Right kidney (tissue), 1 donor: ENCODE measurements around the gene KNCN.
A peak's percentile ranks its signal among the peaks of the same experiment; 100 is the strongest.

ENCODE experiments used
- DNase-seq: peaks from one replicate; pipeline ENCODE4 v3.0.0-alpha.2; 2016

The KNCN gene

DNA sequence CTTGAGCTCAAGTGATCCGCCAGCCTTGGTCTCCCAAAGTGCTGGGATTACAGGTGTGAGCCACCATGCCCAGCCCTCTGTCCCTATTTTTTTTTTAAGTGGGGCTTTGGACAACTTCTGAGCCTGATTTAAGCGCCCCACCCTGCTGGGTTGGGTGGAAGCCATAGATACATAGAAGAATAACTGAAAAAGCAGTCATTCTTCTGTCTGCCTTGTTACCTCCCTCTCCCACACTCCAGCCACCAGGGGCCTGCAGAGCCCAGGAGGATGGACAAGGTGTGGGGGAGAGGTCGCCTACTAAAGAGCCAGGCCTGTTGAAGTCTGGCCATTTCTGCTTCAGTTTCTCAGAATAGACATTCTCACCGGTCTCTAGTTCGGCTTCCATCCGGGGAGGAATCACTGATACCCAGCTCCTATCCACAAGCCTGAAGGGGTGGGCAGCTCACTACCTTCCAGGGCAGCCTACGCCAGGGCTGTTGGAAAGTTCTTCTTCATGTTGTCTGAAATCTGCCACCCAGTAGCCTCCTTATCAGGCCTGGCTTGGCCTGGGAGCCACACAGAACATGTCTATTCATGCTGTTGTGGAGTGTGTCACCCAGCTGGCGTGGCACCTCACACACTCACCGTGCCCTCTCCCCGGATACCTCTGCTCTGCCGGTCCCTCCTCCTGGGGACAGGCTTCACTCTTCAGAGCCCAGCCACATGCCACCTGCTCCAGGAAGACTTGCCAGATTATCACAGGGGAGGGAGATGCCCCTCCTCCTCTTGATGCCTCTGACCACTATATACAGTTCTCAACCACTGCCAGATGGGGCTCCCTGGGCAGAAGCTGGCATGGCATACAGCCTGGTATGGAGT, 27.7 kb downstream of the KNCN start:
- no peak for DNase-seq

DNA sequence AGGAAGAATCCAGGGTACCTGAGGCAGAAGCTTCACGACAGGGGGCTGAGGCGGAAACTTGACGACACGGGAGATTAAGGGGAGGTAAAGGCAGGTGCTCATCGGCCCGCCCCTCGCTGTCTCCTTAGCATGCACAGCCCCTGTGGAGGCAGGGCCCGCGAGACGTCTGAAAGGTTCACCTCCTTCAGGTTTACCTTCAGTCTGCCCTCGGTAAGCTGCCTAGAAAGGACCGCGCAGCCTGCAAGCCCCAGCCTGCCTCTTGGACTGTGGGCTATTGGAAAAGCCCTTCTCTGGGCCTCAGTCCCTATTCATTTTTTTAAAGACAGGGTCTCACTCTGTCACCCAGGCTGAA, 28.5 kb downstream of the KNCN start:
- DNase-seq, result no peak

DNA sequence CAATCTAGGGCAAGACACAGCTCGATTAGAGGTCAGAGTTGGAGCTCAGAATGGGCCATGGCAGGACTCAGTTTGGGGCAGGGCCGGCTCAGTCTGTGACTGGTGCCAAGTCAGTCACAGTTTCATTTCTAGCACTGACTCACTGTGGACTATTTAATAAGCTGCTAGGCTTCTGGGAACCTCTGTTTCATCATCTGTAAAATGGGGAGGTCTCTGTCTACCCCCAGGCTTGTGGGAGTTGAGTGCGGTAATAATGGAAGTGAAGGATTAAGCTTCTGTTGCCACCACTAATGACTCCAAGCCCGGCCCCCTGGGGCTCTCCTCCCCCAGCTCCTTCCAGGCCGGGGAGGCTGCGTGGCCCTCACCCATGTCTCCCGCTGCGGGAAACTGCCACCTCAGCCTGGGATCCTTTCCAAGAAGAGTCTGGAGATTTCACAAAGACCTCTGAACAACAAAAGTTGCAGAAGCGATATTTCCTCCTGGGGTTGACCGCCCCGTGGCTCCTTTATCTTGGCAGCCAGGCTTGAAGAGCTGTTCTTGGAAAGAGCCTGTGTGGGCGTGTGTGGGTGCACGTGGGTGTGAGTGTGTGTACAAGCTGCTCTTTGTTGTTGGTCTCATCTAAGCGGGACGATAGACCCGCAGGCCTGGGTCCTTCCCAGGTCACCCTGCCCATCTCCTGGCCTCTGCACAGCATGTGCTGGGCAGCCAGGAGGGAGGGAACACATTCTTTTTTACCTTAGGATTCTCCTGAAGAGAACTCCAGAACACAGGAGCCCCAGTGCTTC, 29.1 kb downstream of the KNCN start:
- DNase-seq, result peak; percentile 24

DNA sequence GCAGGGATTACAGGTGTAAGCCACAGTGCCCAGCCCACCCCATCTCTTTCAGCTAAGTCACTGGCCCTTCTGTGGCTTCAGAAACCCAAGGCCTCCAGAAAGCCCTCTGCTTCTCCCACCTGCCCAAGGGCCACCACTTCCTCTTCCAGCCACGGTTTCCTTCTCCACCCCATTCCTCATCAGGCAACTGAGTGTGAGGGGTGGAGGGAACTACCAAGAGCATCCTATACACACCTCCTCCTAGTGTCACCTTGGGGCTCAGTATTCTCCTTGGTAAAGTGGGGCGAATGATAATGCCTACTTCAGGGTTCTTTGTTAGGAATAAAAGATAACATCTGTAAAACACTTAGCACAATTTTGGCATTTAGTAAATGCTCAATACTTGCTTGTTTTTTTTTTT, 30.0 kb downstream of the KNCN start:
- no peak for DNase-seq

DNA sequence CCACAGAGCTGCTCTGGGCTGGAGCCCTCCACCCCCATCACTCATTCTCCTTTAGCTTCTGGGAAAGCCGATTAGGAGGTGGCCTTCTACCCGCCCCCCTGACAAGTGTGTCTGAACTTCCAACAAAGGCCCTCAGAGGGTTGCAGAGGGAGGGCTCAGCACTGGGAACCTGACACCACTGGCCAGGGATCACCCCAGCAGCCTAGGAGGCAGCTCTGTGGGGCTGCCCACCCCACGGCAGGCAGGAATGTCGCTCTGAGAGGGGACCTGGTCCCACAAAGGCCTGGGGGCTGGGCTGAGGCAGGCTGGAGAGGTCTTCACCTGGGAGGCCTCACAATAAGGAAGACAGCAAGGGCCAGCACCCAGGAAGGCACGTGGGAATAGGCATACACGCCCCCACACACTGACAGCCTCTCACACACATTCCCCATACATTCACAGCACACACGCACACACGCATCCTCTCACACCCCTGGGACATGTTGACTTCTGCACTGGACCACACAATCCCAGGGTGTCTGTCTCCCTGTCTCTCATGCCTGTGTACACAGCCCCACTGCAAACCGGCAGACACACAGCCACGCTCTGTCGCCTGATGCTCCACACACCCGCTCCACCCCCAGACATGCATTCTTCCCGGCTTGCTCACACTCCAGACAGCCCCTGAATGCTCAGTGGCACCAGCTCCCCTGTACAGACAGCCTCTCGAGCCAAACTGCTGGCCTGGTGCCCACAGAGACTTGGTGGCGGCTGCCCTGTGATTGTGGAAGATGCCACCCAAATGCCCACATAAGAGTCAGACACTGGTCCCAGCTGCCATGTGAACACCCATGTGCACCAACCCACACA, 31.2 kb downstream of the KNCN start:
- no peak for DNase-seq

DNA sequence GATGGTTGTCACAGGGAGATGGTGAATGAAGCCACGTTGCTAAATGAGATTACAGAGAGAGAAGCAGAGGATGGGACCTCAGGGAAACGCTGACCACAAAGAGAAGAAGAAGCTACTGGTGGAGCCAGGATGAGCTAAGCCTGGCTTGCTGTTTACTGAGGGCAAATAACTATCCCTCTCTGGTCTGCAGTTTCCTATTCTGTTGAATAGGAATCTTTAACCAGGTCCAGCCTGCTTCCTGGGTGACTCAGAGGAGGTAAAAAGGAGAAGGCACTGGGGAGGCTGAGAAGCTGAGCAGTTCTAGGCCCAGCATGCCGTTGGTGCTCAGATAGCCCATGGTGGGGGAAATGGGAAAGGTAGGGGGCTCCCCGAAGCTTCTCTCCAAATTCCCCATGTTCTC, 32.2 kb downstream of the KNCN start:
- DNase-seq, result no peak

DNA sequence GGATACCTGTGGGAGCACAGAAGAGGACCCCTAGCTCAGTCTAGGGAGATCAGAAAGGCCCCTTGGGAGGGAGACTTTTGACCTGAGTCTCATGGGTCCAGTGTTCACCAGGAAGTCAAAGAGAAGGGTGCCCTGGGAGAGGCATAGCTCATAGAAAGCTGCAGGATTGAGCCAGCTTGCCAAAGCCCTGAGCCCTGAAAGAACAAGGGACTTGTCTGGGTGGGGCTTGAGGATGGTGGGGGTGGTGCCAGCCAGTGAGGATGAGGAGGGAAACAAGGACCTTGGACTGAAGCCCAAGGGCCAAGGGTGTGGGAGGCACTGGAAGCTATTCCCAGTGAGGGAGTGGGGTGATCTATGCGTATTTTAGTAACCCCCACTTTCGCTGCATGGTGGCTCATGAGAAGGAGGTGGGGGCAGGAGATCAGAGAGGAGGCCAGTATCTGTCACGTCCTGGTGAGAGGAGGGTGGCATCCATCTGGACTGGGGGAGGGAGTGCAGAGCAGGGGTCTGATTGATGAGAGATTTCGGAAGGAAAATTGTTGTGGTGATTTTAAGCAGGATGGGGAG, 33.4 kb downstream of the KNCN start:
- no peak for DNase-seq

DNA sequence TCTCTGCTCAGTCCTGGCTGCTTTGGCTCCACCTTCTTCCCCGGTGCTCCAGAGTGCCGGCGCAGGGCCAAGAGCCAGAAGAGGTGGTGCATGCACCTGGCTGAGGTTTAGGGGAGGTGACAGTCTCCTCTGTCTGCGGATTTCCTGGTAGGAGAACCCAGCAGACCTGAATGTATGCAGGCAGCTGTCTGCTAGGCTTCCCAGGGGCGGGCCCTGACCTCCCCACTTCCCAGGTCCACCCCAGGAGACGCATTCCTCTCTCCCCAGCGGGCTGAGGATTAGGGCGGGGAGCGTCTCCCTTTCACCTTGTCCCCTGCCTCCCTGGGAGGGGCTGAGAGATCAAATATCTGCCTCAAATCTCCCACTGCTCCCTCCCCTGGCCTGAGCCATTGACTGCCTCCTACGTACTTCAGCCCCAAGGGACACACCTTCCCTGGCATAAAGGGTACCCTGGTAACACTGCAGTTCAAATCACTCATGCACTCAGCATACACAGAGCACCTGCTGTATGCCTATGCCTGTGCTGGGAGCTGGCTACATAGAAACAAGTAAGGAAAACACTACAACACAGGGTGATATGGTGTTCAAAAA, 34.3 kb downstream of the KNCN start:
- no peak for DNase-seq

DNA sequence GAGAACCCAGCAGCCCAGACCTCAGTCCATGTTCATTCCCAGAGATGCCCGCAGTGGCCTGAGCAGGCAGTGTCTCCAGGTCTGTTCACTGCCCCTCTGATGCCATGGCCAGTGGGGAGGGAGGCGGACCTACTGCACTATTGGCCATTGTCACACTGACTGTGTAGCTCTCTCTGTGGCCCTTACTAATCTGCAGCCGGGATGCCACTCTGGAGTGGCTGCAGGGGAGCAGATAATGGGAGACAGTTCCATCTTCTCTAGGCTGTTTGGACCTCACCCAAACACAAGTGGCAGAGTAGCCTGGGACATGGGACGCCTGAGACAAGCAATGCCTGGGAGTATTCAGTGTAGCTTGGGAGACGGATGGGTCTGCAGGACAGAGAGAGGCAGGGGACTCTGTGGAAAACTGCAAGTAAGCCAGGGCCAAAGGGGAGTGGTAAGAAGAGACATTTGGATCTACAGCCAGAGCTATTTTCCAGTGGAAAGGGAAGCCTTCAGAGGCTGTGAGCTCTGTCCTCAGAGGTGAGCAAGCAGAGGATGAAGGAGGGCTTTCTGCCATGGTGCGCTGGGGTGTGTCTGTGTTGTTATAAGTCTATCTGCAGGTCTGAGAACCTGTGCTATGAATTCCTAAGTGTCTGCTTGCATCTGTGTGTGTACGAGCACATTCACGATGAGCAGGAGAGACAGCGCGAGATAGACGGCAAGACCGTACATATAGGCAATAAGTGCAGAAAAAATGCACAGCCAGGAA, 35.1 kb downstream of the KNCN start:
- DNase-seq, result no peak

DNA sequence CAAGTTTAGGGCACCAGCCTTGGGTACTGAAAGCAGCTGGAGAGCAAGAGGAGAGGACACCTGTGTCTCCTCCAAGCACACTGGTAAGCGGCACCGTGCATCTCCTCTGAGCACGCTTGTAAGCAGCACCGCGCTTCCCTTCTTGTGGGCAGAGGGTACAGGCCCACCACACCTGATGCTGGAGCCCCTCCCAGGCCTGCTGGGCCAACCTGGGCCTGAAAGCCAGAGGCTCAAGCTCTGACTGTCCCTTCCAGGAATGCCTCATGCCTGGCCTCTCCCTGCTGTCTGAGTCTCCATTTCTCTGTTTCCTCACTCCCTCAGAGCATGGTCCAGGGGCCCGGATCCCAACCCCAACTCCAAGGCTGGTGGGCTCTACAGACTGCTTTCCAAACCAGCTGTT, 35.9 kb downstream of the KNCN start:
- DNase-seq, result no peak

DNA sequence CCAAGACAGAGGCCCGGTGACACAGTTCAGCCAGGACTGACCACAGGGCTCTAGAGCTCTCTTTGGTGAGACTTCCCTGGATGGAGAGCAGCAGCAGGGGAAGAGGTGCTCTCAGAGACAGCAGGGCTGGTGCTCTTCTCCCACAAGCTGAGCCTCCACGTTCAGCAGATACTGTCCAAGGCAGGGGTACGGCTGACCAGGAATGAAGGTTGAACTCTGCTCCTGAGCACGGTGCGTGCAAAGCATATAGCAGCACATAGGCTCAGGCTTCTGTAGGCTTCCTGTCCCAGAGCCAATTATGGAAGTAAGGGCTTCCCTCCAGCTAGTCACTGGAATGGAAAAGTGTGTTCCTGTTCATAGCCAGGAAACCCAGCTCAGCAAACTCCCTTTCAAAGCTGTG, 37.9 kb downstream of the KNCN start:
- no peak for DNase-seq

DNA sequence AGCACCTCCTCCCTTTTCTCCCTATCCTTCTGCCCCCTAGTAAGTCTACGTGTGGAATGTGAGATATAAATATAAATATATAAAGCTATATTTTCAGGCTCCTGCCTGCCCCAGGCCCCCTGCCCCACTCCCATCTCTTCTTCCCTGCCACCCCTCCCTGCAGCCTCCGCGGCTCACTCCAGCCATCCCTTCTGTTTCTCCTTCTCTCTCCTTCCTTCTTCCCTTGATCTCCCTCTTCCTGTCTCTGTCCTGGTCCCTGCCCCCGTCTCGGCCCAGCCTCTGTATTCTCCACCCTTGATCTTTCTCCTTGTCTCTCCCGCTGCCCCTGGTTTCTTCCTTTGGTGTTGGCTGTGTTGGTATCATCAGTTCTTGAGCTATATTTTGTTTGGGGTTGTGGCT, 38.7 kb downstream of the KNCN start:
- no peak for DNase-seq

DNA sequence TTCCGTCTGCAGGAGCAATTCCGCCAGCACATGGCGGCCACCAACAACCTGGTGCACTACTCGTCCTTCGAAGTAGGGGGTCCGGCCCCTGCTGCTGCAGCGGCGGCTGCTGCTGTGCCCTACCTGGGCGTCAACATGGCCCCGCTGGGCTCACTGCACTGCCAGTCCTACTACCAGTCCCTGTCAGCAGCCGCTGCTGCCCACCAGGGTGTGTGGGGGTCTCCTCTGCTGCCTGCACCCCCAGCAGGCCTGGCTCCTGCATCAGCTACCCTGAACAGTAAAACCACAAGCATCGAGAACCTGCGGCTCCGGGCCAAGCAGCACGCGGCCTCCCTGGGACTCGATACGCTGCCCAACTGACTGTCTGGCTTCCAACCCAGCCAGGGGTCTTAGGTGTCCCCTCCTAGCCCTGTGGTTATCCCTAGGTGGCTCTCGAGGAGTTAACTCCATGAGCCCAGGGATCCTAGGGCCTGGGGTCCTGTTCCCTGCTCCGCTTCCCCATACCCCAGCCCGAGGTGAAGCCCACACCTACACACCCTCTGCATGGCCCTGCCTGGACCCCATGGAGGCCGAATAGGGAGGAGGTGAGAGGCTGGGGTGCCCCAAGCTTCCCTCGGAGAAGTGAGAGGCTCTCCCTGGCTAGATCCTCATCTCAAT, 39.2 kb downstream of the KNCN start:
- no peak for DNase-seq

DNA sequence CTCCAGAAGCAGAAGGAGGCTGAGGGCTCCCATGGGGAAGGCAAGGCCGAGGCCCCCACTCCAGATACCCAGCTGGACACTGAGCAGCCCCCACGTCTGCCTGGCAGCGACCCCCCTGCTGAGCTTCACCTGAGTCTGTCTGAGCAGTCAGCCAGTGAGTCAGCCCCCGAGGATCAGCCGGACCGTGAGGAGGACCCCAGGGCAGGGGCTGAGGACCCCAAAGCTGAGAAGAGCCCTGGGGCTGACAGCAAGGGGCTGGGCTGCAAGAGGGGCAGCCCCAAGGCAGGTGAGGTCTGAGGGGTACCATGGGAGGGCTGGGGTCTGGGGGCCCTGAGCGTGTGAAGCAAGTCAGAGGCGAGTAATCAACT, 40.5 kb downstream of the KNCN start:
- no peak for DNase-seq

DNA sequence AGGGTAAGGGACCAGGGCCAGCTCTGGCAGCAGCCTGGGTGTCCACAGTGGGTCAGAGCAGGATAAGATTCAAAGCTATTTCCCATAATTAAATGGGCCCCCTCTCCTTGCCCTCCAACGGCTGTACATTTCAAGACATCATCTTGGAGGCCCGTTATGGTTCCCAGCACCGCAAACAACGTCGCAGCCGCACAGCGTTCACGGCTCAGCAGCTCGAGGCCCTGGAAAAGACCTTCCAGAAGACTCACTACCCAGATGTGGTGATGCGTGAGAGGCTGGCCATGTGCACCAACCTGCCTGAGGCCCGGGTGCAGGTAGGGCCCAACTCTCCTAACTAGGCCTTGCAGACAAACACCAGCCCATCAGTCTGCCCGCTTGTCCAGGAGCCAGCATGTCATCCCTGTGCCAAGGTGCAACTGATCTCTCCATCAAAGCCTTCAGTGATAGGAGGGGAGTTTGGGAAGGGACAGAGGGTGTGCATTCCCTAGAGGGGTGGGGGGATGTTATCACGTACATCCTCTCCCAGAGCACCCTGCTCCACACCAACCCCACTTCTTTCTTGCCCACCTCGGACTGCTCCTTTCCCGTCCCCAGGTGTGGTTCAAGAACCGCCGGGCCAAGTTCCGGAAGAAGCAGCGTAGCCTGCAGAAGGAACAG, 41.0 kb downstream of the KNCN start:
- no peak for DNase-seq

DNA sequence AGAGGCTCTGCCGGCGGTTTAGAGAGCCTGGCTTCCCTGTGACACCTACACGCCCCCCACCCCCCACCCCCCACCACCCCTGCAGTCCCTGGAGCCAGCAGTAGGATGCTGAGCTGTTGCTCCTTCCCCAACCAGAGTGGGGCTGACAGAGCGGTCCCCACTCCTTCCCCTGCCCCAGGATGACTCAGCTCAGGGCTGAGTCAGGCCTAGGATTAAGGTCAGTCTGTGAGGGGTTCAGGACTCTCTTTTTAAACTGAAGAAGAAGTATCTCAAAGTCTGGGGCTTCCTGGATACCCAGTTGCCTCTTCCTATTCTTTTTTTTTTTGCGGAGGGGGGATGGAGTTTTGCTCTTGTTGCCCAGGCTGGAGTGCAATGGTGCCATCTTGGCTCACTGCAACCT, 42.7 kb downstream of the KNCN start:
- DNase-seq, result no peak

DNA sequence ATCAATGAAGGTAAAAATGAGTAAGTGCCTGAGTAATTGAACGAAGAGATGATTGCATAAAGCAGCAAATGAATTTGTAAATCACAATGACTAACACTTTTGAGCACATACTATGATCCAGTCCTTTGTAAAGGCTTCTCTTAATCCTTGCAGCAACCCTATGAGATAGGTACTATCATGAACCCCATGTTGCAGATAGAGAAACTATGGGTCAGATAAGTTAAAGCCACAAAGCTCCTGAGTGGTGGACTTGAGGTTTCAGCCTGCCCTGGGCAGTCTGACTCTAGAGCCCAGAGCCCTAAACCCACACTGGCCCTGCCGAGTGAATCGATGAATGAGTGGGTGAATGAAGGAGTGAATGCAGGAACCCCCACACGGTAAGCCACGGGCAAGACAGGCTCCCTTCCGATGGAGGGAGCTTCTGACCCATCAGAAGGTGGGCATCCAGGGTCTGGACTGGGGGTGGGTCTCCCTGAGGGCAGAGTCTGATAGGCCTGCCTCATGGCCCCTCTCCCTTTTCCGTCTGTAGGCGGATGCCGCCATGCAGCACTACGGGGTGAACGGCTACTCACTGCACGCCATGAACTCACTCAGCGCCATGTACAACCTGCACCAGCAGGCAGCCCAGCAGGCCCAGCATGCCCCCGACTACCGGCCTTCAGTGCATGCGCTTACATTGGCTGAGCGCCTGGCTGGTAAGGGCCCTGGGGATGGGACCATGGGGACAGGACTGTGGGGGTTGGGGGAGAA, 44.8 kb downstream of the KNCN start:
- no peak for DNase-seq

DNA sequence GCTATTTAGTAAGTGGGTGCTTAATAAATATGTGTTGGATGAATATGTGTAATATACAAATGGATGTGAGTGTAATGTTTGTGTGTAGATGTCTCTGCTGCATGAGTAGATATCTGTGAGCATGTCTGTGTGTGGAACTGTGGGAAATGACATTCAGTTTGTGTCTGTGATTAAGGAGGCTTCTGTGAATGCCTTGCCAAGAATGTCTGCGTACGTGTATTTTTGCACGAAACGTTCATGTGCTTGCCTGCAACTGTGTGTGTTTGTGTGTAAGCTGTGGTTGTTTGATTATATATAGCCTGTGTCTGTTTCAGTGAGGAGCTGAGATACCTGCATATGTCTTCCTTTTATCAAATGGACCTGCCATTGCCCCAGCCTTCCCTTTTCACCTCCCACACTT, 48.0 kb downstream of the KNCN start:
- no peak for DNase-seq

DNA sequence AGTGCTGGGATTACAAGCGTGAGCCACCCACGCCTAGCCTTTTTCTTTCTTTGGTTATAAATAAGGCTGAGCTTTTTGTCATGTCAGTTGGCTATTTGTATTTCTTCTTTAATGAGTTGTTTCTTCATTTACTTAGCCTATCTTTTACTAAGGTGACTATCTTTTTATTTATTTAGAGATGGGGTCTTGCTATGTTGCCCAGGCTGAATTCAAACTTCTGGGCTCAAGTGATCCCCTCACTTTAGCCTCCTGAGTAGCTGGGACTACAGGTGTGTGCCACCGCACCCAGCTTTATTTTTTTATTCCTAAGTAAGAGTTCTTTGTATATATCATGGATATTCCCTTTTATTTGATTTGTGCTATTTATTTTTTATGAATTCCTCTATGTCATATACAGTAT, 49.9 kb downstream of the KNCN start:
- DNase-seq, result no peak

DNA sequence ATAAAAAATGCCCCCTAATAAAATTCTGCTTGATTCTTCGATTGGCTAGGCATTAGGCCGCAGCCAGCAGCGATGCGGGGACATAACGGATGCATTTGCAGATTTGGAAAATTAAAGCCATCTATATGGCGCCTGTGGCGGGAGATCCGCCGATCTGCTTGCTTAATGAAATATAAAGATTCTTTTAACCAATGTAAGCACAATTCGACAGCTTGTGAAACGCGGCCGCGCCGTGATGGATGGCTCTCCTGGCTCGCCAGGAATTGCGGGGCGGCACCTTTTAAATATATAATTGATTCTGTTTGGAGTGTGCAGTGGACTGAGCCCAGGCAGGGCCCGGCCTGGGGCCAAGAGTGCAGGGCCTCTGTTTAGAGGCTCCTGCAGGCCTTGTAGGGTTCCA, 53.8 kb downstream of the KNCN start:
- no peak for DNase-seq
